Measurements from ENCODE around the gene GPR150. TPM values are rescaled to one million over a fixed set of nuclear protein-coding genes. Genes with fewer than 3 reads are reported as not detected.
A peak's percentile ranks its signal among the peaks of the same experiment; 100 is the strongest.

GPR150 gene
- total RNA-seq, 1 donor from 2014 or later, result 9.6 TPM

DNA sequence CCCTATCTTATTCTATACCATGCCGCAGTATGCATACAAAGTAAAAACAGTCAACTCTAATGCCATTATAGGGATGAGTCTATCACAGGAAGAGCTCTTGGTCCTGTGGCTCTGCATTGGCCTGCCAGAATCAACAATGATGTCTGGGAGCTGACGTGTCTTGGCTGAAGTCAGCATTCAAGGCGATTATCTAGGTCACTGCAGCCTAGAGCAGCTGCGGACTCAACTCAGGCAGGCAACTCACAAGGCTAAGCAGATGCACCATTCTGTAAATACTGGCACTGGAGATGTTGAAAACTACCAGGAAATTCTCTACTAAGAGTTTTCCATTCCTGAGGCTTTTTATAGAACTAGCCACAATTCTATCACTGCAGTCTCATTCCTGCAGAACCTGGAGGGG, 49.7 kb downstream of the GPR150 start:
- H3K9me3 ChIP-seq, result no peaks in the 10 kb centered on the region
- no peaks in the 10 kb centered on the region for H3K4me1 ChIP-seq
- TF ChIP-seq, protein P1, sequence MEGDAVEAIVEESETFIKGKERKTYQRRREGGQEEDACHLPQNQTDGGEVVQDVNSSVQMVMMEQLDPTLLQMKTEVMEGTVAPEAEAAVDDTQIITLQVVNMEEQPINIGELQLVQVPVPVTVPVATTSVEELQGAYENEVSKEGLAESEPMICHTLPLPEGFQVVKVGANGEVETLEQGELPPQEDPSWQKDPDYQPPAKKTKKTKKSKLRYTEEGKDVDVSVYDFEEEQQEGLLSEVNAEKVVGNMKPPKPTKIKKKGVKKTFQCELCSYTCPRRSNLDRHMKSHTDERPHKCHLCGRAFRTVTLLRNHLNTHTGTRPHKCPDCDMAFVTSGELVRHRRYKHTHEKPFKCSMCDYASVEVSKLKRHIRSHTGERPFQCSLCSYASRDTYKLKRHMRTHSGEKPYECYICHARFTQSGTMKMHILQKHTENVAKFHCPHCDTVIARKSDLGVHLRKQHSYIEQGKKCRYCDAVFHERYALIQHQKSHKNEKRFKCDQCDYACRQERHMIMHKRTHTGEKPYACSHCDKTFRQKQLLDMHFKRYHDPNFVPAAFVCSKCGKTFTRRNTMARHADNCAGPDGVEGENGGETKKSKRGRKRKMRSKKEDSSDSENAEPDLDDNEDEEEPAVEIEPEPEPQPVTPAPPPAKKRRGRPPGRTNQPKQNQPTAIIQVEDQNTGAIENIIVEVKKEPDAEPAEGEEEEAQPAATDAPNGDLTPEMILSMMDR (IDR thresholded peaks at IDR 0.05), result no peak
- intact Hi-C loops (cut with DNase I), result no loop called here
- no peaks in the 10 kb centered on the region for H3K36me3 ChIP-seq
- H3K27ac ChIP-seq, result no peak overlapping the region
- H3K27me3 ChIP-seq, result no peaks in the 10 kb centered on the region
- no peak overlapping the region for H3K4me3 ChIP-seq
- DNase-seq (ENCODE audit: low spot score in 2 of 2), result peak in 1 of 2 donors; percentile 68

DNA sequence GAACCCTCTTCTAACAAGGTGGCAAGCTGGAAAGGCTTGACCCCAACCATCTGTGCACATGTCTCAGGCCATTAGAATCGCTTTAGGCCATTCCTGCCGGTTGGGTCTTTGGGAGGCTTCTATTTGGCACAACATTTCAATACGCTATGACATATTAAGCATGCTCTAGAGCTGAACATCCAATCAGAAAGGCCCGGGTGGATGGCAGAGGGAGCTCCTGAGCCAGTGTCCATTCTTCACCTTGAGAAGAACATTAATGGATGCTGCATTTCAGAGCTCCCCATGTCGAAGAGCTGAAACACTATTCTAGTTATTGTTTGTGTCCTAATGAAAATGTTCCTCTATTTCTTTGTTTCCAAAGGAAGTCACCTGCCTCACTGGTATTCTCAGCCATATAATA, 50.1 kb downstream of the GPR150 start:
- no peaks in the 10 kb centered on the region for H3K4me1 ChIP-seq
- no peaks in the 10 kb centered on the region for H3K9me3 ChIP-seq
- H3K36me3 ChIP-seq, result no peaks in the 10 kb centered on the region
- DNase-seq (ENCODE audit: low spot score in 2 of 2), result no peak
- no peak overlapping the region for H3K27ac ChIP-seq
- TF ChIP-seq, protein P1 (IDR thresholded peaks at IDR 0.05), result no peak
- intact Hi-C loops (cut with DNase I), result no loop called here
- H3K27me3 ChIP-seq, result no peaks in the 10 kb centered on the region
- H3K4me3 ChIP-seq, result no peak overlapping the region

DNA sequence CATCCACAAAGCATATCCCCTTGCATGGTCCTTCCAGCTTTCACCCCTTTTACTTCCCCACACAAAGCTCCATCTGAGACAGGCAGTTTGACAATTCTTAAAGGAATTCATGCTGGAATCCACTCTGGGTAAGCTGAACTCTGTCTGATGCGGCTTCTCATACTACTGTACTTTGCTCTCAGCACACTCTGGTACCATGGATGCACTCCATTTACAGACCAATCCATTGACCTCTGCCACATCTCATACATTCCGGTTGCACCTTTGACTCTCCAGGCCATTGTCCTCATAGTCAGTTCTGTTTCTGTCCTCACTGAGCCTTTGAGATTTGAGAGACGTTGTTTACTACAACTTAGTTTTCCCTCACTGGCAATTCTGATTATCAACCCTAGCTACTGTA, 50.7 kb downstream of the GPR150 start:
- intact Hi-C loops (cut with DNase I), result no loop called here
- TF ChIP-seq, protein P1 (IDR thresholded peaks at IDR 0.05), result no peak

More for the DNA sequence above, 50.7 kb downstream of the GPR150 start:
- Histone ChIP-seq H3K4me1 (no peaks in the 10 kb centered on the region), H3K4me3 (no peak overlapping the region), H3K27ac (no peak overlapping the region), H3K36me3 (no peaks in the 10 kb centered on the region), H3K27me3 (no peaks in the 10 kb centered on the region), H3K9me3 (no peaks in the 10 kb centered on the region)
- no peak for DNase-seq (ENCODE audit: low spot score in 2 of 2)

Other genes with a start within 250 kb of the GPR150 start
- gene FAM81B, start 228.7 kb upstream of the GPR150 start, total RNA-seq, result not detected
- gene SKIC3, start 65.1 kb upstream of the GPR150 start, total RNA-seq, result 12.7 TPM
- 3.6 TPM for gene ARSK, start 65.0 kb upstream of the GPR150 start, total RNA-seq
- gene RFESD, start 26.7 kb downstream of the GPR150 start, total RNA-seq, result not detected
- gene SPATA9, start 62.9 kb downstream of the GPR150 start, total RNA-seq, result not detected
- gene RHOBTB3, start 111.2 kb downstream of the GPR150 start, total RNA-seq, result 153 TPM
- 18.5 TPM for gene GLRX, start 202.6 kb downstream of the GPR150 start, total RNA-seq